ENCODE measurements around the gene CACNA2D3. TPM values are rescaled to one million over a fixed set of nuclear protein-coding genes. Genes with fewer than 3 reads are reported as not detected.

Gene CACNA2D3
- polyA plus RNA-seq, 3 donors: 8.3 to 21.5 (median 10.4) TPM

DNA sequence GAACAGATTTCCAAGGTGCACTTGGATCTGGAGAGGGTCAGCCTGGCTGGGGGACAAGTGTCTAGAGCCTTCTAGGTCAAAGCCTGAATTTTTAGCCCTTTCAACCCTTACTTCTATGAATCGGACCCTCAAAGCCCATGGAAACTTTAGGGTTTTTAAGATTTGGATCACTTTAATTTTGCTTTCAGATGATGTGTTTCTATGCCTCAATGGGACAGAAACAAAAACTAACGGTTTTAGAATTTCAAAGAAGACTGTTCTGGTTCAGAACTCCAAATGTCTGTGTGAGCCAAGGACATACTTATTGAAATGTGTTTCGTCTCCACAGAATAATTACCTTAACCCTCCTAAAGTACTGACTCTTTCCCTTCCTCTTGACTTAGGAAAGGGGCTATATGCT, 538.8 kb downstream of the CACNA2D3 start:
- Histone ChIP-seq H3K36me3 (replicated peaks in 1 of 2; ENCODE audit: control insufficient read depth in 1 of 2, insufficient read depth in 2 of 2, low read length in 2 of 2) (no peaks in the 10 kb centered on the region), H3K79me2 (ENCODE audit: insufficient read depth, low read length) (no peaks in the 10 kb centered on the region), H2AFZ (ENCODE audit: insufficient read depth, low read depth, low read length, poor library complexity, severe bottlenecking) (no peak overlapping the region), H3K4me3 (replicated peaks in 1 of 3; ENCODE audit: low read depth in 2 of 3, low read length in 3 of 3) (no peak overlapping the region), H3K4me1 (ENCODE audit: control insufficient read depth in 1 of 2, insufficient read depth in 2 of 2, low read length in 2 of 2) (no peaks in the 10 kb centered on the region), H3K4me2 (replicated peaks; ENCODE audit: extremely low read depth, low read length, poor library complexity, severe bottlenecking) (no peak overlapping the region), H4K20me1 (ENCODE audit: insufficient read depth, low read length) (no peaks in the 10 kb centered on the region), H3K27ac (ENCODE audit: low read depth in 1 of 2, low read length in 2 of 2) (no peak overlapping the region), H3K9me3 (replicated peaks in 1 of 2; ENCODE audit: control insufficient read depth in 1 of 2, insufficient read depth in 1 of 2, low read length in 2 of 2) (peaks cover 9 to 14% of the 10 kb centered on the region in 2 donors), H3K9ac (ENCODE audit: insufficient read depth, low read length, poor library complexity, severe bottlenecking) (no peak overlapping the region), H3K27me3 (ENCODE audit: control insufficient read depth in 2 of 2, insufficient read depth in 2 of 2, low read length in 2 of 2) (no peaks in the 10 kb centered on the region)
- WGBS (ENCODE audit: insufficient coverage): 80% methylated on average over 1 of the region's 3 CpGs
- TF ChIP-seq, protein P1, sequence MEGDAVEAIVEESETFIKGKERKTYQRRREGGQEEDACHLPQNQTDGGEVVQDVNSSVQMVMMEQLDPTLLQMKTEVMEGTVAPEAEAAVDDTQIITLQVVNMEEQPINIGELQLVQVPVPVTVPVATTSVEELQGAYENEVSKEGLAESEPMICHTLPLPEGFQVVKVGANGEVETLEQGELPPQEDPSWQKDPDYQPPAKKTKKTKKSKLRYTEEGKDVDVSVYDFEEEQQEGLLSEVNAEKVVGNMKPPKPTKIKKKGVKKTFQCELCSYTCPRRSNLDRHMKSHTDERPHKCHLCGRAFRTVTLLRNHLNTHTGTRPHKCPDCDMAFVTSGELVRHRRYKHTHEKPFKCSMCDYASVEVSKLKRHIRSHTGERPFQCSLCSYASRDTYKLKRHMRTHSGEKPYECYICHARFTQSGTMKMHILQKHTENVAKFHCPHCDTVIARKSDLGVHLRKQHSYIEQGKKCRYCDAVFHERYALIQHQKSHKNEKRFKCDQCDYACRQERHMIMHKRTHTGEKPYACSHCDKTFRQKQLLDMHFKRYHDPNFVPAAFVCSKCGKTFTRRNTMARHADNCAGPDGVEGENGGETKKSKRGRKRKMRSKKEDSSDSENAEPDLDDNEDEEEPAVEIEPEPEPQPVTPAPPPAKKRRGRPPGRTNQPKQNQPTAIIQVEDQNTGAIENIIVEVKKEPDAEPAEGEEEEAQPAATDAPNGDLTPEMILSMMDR (IDR thresholded peaks at IDR 0.05): no peak
- Mint-ChIP-seq H3K9me3 (peaks cover 2 to 17% (median 10%) of the 10 kb centered on the region in 7 donors), H3K36me3 (no peaks in the 10 kb centered on the region), H3K27ac (no peak overlapping the region), H3K4me1 (no peaks in the 10 kb centered on the region), H3K4me3 (no peak overlapping the region), H3K27me3 (ENCODE audit: low read depth in 3 of 3) (no peaks in the 10 kb centered on the region)
- DNase-seq: no peak
- intact Hi-C loops (cut with micrococcal nuclease): no loop called here

DNA sequence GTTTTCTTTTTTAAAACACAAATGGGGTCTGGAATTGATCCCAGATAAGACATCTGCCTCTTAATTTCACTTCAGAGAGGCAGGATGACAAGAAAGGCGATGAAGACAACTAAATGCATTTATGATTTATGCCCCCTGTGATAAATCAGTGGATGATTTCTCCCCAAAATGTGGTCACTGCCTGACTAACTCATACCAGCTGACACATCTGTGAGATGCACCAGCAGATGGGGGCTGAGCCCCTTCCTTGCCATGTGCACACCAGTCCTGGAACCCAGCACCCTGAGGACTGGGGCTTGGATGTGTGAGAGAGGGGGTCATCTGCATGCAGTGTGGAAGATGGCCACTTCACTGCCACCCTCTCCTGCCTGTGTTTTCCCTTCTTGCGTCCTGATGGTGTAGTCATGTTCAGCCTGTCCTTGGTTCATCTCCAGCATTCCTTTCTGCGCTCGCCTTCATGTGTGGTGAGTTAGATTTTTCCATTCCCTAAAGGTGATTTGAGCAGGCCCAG, 541.2 kb downstream of the CACNA2D3 start:
- intact Hi-C loops (cut with micrococcal nuclease): no loop called here
- Histone ChIP-seq H3K27ac (ENCODE audit: low read depth in 1 of 2, low read length in 2 of 2) (no peak overlapping the region), H3K79me2 (ENCODE audit: insufficient read depth, low read length) (no peaks in the 10 kb centered on the region), H4K20me1 (ENCODE audit: insufficient read depth, low read length) (no peaks in the 10 kb centered on the region), H3K4me2 (replicated peaks; ENCODE audit: extremely low read depth, low read length, poor library complexity, severe bottlenecking) (no peak overlapping the region), H3K4me3 (replicated peaks in 1 of 3; ENCODE audit: low read depth in 2 of 3, low read length in 3 of 3) (no peak overlapping the region), H3K9ac (ENCODE audit: insufficient read depth, low read length, poor library complexity, severe bottlenecking) (no peak overlapping the region), H2AFZ (ENCODE audit: insufficient read depth, low read depth, low read length, poor library complexity, severe bottlenecking) (no peak overlapping the region), H3K9me3 (replicated peaks in 1 of 2; ENCODE audit: control insufficient read depth in 1 of 2, insufficient read depth in 1 of 2, low read length in 2 of 2) (peaks cover 9 to 14% of the 10 kb centered on the region in 2 donors), H3K4me1 (ENCODE audit: control insufficient read depth in 1 of 2, insufficient read depth in 2 of 2, low read length in 2 of 2) (no peaks in the 10 kb centered on the region), H3K27me3 (ENCODE audit: control insufficient read depth in 2 of 2, insufficient read depth in 2 of 2, low read length in 2 of 2) (no peaks in the 10 kb centered on the region), H3K36me3 (replicated peaks in 1 of 2; ENCODE audit: control insufficient read depth in 1 of 2, insufficient read depth in 2 of 2, low read length in 2 of 2) (no peaks in the 10 kb centered on the region)
- H3K9me3 Mint-ChIP-seq: peaks cover 2 to 16% (median 10%) of the 10 kb centered on the region in 7 donors
- H3K36me3 Mint-ChIP-seq: no peaks in the 10 kb centered on the region
- H3K4me3 Mint-ChIP-seq: no peak overlapping the region
- DNase-seq: no peak
- no peak overlapping the region for H3K27ac Mint-ChIP-seq
- WGBS (ENCODE audit: insufficient coverage): no CpG with 5 or more reads among the region's 4 CpGs
- H3K27me3 Mint-ChIP-seq (ENCODE audit: low read depth in 3 of 3): no peaks in the 10 kb centered on the region
- TF ChIP-seq, protein P1 (IDR thresholded peaks at IDR 0.05): no peak
- H3K4me1 Mint-ChIP-seq: no peaks in the 10 kb centered on the region

Data from CD14-positive monocyte (primary cell).